H1 (cell line): ENCODE measurements around the gene CNTN5. TPM values are rescaled to one million over a fixed set of nuclear protein-coding genes. Genes with fewer than 3 reads are reported as not detected.

Source experiments
- CBX5 ChIP-seq: fragments of 300-800, 300-1000 bp; sonication (generic); IDR thresholded peaks from 2 replicates; pipeline ENCODE4 v1.7.1; 2016; ENCODE audit warnings: antibody characterized with exemption, low read length, low read depth
- POU5F1 ChIP-seq: IDR thresholded peaks from 2 replicates; pipeline ENCODE4 v1.6.1; 2011; ENCODE audit warnings: low read depth, mild to moderate bottlenecking, low read length, moderate library complexity
- RAD21 ChIP-seq, 2 experiments: IDR thresholded peaks in 1 of 2; conservative IDR thresholded peaks in 1 of 2; 2 replicates each; pipeline ENCODE4 v1.6.1; 2011; ENCODE audit warnings: low read depth in 2 of 2, low read length in 2 of 2, improper control_type of control experiment in 1 of 2, inconsistent platforms in 1 of 2, mild to moderate bottlenecking in 1 of 2, moderate library complexity in 1 of 2
- RBBP5 ChIP-seq: IDR thresholded peaks from 2 replicates; pipeline ENCODE4 v1.7.1; 2012; ENCODE audit warnings: low read depth, mild to moderate bottlenecking, inconsistent platforms, low read length, moderate library complexity, borderline replicate concordance
- SIRT6 ChIP-seq: IDR thresholded peaks from one replicate; pipeline ENCODE4 v1.7.1; 2012; ENCODE audit warnings: low read length, inconsistent platforms
- SIX5 ChIP-seq: IDR thresholded peaks from 2 replicates; pipeline ENCODE4 v1.6.1; 2011; ENCODE audit warnings: mild to moderate bottlenecking, low read depth, low read length
- YY1 ChIP-seq: IDR thresholded peaks from 2 replicates; pipeline ENCODE4 v1.6.1; 2011; ENCODE audit warnings: low read depth, mild to moderate bottlenecking, low read length
- ZNF274 ChIP-seq: IDR thresholded peaks from 2 replicates; pipeline ENCODE4 v1.7.0; 2012; ENCODE audit warnings: low read length, borderline replicate concordance; ENCODE audit errors: extremely low read depth
- polyA plus RNA-seq, 7 experiments: library from polyadenylated mRNA; depleted of rRNA in 3 of 7; stranded (reverse) in 5 of 7; unstranded in 2 of 7; fragments of >200 nt in 5 of 7; fragments of 200-250 nt in 2 of 7; gene quantifications; 1 replicate in 5 of 7; 2 replicates in 1 of 7; 4 replicates in 1 of 7; pipeline versions ENCODE4 v1.2.1 to v1.2.3, GENCODE V29; 2011 to 2013; ENCODE audit warnings: missing spikeins in 2 of 7, mixed read lengths in 2 of 7
- total RNA-seq: library from RNA; stranded (reverse); fragmentation: NEBNext Ultra II Directional; extraction: Animal tissue kit (Norgen Biotek cat#: 25700); gene quantifications from 2 replicates; pipeline ENCODE4 v1.2.1, GENCODE V29; 2021
- TF ChIP-seq, protein P1 (sequence below): fragments of 300-600 bp; sonication (generic); IDR thresholded peaks from 2 replicates; pipeline ENCODE4 v1.7.1; 2012; ENCODE audit warnings: low read length, moderate library complexity, mild to moderate bottlenecking, inconsistent platforms; ENCODE audit not compliant: insufficient replicate concordance
- TF ChIP-seq, protein P2 (sequence below): IDR thresholded peaks from 2 replicates; pipeline ENCODE4 v1.6.1; 2012; ENCODE audit warnings: low read length, inconsistent platforms

The CNTN5 gene
- total and polyA plus RNA-seq, 2 of the 8 experiments (the other 6 are each of a cell fraction or from before 2014, with no cell fraction given) = not detected

DNA sequence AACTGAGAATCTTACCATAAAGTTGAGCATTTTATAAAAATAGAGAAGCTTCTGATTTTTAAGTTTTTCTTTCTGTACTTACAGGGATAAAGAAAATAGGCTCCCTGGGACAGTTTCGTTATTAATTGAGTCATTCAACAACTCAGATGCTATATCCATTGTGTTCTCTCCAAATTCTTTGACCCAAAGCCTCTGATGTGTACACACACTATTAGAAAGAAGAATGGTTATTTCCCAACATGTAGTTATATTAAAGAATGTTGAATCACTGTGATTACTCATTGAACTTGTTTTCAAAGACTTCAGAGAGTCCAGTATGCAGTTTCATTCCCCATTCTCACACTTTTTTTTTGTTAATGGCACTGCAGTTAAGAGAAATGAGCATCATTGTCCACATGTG, 932.1 kb downstream of the CNTN5 start (continued):
- TF ChIP-seq, protein P1, sequence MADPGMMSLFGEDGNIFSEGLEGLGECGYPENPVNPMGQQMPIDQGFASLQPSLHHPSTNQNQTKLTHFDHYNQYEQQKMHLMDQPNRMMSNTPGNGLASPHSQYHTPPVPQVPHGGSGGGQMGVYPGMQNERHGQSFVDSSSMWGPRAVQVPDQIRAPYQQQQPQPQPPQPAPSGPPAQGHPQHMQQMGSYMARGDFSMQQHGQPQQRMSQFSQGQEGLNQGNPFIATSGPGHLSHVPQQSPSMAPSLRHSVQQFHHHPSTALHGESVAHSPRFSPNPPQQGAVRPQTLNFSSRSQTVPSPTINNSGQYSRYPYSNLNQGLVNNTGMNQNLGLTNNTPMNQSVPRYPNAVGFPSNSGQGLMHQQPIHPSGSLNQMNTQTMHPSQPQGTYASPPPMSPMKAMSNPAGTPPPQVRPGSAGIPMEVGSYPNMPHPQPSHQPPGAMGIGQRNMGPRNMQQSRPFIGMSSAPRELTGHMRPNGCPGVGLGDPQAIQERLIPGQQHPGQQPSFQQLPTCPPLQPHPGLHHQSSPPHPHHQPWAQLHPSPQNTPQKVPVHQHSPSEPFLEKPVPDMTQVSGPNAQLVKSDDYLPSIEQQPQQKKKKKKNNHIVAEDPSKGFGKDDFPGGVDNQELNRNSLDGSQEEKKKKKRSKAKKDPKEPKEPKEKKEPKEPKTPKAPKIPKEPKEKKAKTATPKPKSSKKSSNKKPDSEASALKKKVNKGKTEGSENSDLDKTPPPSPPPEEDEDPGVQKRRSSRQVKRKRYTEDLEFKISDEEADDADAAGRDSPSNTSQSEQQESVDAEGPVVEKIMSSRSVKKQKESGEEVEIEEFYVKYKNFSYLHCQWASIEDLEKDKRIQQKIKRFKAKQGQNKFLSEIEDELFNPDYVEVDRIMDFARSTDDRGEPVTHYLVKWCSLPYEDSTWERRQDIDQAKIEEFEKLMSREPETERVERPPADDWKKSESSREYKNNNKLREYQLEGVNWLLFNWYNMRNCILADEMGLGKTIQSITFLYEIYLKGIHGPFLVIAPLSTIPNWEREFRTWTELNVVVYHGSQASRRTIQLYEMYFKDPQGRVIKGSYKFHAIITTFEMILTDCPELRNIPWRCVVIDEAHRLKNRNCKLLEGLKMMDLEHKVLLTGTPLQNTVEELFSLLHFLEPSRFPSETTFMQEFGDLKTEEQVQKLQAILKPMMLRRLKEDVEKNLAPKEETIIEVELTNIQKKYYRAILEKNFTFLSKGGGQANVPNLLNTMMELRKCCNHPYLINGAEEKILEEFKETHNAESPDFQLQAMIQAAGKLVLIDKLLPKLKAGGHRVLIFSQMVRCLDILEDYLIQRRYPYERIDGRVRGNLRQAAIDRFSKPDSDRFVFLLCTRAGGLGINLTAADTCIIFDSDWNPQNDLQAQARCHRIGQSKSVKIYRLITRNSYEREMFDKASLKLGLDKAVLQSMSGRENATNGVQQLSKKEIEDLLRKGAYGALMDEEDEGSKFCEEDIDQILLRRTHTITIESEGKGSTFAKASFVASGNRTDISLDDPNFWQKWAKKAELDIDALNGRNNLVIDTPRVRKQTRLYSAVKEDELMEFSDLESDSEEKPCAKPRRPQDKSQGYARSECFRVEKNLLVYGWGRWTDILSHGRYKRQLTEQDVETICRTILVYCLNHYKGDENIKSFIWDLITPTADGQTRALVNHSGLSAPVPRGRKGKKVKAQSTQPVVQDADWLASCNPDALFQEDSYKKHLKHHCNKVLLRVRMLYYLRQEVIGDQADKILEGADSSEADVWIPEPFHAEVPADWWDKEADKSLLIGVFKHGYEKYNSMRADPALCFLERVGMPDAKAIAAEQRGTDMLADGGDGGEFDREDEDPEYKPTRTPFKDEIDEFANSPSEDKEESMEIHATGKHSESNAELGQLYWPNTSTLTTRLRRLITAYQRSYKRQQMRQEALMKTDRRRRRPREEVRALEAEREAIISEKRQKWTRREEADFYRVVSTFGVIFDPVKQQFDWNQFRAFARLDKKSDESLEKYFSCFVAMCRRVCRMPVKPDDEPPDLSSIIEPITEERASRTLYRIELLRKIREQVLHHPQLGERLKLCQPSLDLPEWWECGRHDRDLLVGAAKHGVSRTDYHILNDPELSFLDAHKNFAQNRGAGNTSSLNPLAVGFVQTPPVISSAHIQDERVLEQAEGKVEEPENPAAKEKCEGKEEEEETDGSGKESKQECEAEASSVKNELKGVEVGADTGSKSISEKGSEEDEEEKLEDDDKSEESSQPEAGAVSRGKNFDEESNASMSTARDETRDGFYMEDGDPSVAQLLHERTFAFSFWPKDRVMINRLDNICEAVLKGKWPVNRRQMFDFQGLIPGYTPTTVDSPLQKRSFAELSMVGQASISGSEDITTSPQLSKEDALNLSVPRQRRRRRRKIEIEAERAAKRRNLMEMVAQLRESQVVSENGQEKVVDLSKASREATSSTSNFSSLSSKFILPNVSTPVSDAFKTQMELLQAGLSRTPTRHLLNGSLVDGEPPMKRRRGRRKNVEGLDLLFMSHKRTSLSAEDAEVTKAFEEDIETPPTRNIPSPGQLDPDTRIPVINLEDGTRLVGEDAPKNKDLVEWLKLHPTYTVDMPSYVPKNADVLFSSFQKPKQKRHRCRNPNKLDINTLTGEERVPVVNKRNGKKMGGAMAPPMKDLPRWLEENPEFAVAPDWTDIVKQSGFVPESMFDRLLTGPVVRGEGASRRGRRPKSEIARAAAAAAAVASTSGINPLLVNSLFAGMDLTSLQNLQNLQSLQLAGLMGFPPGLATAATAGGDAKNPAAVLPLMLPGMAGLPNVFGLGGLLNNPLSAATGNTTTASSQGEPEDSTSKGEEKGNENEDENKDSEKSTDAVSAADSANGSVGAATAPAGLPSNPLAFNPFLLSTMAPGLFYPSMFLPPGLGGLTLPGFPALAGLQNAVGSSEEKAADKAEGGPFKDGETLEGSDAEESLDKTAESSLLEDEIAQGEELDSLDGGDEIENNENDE = no peak
- TF ChIP-seq RAD21 (IDR thresholded peaks at IDR 0.05 in 1 of 2, conservative IDR thresholded peaks at IDR 0.05 in 1 of 2; ENCODE audit: low read depth in 2 of 2, low read length in 2 of 2) (no peak), RBBP5 (no peak), SIRT6 (no peak), POU5F1 (no peak), SIX5 (no peak), YY1 (no peak), ZNF274 (no peak), CBX5 (no peak)
- TF ChIP-seq, protein P2, sequence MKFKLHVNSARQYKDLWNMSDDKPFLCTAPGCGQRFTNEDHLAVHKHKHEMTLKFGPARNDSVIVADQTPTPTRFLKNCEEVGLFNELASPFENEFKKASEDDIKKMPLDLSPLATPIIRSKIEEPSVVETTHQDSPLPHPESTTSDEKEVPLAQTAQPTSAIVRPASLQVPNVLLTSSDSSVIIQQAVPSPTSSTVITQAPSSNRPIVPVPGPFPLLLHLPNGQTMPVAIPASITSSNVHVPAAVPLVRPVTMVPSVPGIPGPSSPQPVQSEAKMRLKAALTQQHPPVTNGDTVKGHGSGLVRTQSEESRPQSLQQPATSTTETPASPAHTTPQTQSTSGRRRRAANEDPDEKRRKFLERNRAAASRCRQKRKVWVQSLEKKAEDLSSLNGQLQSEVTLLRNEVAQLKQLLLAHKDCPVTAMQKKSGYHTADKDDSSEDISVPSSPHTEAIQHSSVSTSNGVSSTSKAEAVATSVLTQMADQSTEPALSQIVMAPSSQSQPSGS = no peak
